ENCODE data around the gene SLC2A13. TPM values are rescaled to one million over a fixed set of nuclear protein-coding genes. Genes with fewer than 3 reads are reported as not detected.

The SLC2A13 gene
- total and polyA plus RNA-seq, 2 experiments from 2014 or later, result 10.4 to 13.8 TPM

DNA sequence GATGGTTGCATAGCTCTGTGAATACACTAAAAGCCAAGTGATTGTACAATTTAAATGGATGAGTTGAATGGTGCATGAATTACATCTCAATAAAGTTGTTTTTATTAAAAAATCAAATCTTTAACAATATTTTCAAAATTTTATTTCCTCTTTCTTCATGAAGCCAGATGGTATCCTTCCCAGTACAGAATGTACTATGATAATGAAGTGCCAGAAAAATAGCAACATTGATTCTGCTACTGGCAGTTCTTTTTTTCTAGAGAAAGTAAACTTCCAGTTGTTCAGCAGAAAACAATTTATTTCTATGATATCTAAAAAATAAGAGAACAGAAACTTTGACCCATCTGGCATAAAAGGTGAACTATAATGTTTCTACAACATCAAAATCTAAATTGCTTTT lies 61.5 kb downstream of the SLC2A13 start:
- peaks cover 2% of the 10 kb centered on the region for H3K36me3 ChIP-seq
- H3K27me3 ChIP-seq, result no peaks in the 10 kb centered on the region
- H3K27ac ChIP-seq, result no peak overlapping the region
- no peak for DNase-seq (ENCODE audit: low read depth in 1 of 2, low spot score in 1 of 2)
- no peaks in the 10 kb centered on the region for H3K9me3 ChIP-seq (ENCODE audit: low read depth)
- H3K4me1 ChIP-seq (ENCODE audit: low read depth), result no peaks in the 10 kb centered on the region
- H3K4me3 ChIP-seq, result no peak overlapping the region
- TF ChIP-seq, protein P1, sequence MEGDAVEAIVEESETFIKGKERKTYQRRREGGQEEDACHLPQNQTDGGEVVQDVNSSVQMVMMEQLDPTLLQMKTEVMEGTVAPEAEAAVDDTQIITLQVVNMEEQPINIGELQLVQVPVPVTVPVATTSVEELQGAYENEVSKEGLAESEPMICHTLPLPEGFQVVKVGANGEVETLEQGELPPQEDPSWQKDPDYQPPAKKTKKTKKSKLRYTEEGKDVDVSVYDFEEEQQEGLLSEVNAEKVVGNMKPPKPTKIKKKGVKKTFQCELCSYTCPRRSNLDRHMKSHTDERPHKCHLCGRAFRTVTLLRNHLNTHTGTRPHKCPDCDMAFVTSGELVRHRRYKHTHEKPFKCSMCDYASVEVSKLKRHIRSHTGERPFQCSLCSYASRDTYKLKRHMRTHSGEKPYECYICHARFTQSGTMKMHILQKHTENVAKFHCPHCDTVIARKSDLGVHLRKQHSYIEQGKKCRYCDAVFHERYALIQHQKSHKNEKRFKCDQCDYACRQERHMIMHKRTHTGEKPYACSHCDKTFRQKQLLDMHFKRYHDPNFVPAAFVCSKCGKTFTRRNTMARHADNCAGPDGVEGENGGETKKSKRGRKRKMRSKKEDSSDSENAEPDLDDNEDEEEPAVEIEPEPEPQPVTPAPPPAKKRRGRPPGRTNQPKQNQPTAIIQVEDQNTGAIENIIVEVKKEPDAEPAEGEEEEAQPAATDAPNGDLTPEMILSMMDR (IDR thresholded peaks at IDR 0.05; ENCODE audit: low read depth, low read length), result no peak

DNA sequence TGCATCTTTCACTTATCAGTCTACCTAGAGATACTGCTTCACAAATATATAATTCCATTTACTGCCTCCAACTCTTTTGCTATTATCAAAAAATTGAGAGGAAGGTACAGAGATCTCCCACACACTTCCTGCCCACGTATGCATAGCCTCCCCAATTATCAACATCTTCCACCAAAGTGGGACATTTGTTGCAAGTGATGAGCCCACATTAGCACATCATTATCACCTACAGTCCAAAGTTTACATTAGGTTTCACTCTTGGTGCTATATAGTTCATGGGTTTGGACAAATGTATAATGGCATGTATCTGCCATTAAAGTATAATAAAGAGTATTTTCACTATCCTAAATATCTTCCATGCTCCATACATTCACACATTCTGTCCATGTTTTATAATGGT lies 66.3 kb downstream of the SLC2A13 start:
- DNase-seq (ENCODE audit: low read depth in 1 of 2, low spot score in 1 of 2), result no peak
- H3K4me3 ChIP-seq, result no peak overlapping the region
- no peaks in the 10 kb centered on the region for H3K9me3 ChIP-seq (ENCODE audit: low read depth)
- H3K27ac ChIP-seq, result no peak overlapping the region
- no peaks in the 10 kb centered on the region for H3K27me3 ChIP-seq
- TF ChIP-seq, protein P1 (IDR thresholded peaks at IDR 0.05; ENCODE audit: low read depth, low read length), result no peak
- no peaks in the 10 kb centered on the region for H3K36me3 ChIP-seq
- no peaks in the 10 kb centered on the region for H3K4me1 ChIP-seq (ENCODE audit: low read depth)

DNA sequence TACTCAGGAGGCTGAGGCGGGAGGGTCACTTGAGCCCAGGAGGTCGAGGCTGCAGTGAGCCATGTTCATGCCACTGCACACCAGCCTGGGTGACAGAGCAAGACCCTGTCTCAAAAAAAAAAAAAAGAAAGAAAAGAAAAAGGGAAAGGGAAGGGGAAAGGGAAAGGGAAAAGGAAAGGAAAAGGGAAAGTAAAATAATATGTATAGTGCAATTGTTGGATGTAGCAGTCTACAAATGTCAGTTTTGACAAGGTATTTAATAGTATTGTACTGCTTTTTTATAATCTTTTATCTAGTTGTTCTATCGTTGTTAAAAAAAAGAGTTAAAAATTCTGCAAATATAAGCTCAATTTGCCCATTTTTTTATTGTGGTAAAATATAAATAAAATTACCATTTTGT lies 67.3 kb downstream of the SLC2A13 start:
- Histone ChIP-seq H3K4me3 (no peak overlapping the region), H3K9me3 (ENCODE audit: low read depth) (no peaks in the 10 kb centered on the region)

DNA sequence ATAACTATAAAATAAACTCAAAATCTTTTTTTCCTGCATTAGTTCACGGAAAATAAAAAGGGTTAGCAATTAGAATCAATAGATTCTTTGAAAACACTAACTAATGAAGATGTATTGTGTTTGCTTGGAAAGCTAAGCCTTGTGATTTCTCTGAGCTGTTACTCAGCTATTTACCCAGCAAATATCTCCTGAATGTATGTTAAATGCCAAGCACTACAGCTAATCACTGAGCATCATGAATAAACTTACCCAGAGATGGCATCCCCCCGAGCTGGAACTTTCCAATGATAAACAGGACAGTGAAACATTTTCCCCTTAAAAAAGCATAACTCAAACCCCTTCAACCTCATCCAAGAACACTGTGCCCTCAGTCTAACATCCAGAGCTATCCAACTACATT lies 71.2 kb downstream of the SLC2A13 start:
- Histone ChIP-seq H3K27ac (no peak overlapping the region), H3K27me3 (no peaks in the 10 kb centered on the region), H3K4me1 (ENCODE audit: low read depth) (peaks cover 10% of the 10 kb centered on the region), H3K36me3 (no peaks in the 10 kb centered on the region), H3K4me3 (no peak overlapping the region), H3K9me3 (ENCODE audit: low read depth) (no peaks in the 10 kb centered on the region)
- TF ChIP-seq, protein P1 (IDR thresholded peaks at IDR 0.05; ENCODE audit: low read depth, low read length), result no peak
- DNase-seq (ENCODE audit: low read depth in 1 of 2, low spot score in 1 of 2), result no peak

More for the DNA sequence above, 67.3 kb downstream of the SLC2A13 start:
- TF ChIP-seq, protein P1 (IDR thresholded peaks at IDR 0.05; ENCODE audit: low read depth, low read length), result no peak
- Histone ChIP-seq H3K27ac (no peak overlapping the region), H3K36me3 (no peaks in the 10 kb centered on the region), H3K4me1 (ENCODE audit: low read depth) (no peaks in the 10 kb centered on the region), H3K27me3 (no peaks in the 10 kb centered on the region)
- DNase-seq (ENCODE audit: low read depth in 1 of 2, low spot score in 1 of 2), result no peak

DNA sequence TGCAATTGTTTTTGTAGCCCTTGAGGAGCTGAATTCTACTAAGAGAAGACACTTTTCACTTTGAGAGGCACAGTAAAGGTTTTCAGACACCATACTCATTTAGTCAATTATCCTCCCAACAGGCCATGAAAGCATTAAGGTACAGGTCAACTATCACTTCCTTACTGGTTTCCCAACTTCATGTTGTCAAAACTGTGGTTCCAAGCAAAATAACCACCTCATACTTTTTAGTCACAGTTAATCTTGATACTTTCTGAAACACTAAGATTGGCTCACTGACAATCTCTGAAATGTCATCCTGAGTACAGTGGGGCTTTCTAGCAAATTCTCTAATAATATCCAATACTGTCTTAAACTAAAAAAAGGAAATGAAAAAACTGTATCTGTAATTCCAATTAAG lies 71.7 kb downstream of the SLC2A13 start:
- Histone ChIP-seq H3K4me3 (no peak overlapping the region), H3K4me1 (ENCODE audit: low read depth) (peaks cover 10% of the 10 kb centered on the region), H3K27ac (no peak overlapping the region), H3K27me3 (no peaks in the 10 kb centered on the region), H3K36me3 (no peaks in the 10 kb centered on the region), H3K9me3 (ENCODE audit: low read depth) (no peaks in the 10 kb centered on the region)
- TF ChIP-seq, protein P1 (IDR thresholded peaks at IDR 0.05; ENCODE audit: low read depth, low read length), result no peak
- DNase-seq (ENCODE audit: low read depth in 1 of 2, low spot score in 1 of 2), result no peak

DNA sequence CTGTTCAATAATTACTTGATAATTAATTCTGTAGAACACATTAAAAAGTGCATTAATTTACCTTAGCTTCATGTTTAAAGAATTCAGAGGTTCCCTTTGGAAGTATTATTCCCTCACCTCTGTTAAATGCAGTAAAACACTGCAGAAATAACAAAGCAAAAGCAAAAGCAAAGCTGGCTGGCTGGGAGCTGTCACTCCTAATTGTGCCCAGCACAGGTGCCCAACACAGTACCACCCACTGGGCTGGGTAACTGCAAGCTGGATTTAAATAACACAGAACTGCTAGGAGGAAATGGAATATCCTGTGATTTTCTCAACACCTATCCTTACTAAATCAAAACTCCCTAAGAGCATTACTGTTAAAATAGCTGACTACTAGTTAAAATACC lies 72.6 kb downstream of the SLC2A13 start:
- DNase-seq (ENCODE audit: low read depth in 1 of 2, low spot score in 1 of 2), result no peak
- H3K27ac ChIP-seq, result no peak overlapping the region
- no peaks in the 10 kb centered on the region for H3K36me3 ChIP-seq
- no peaks in the 10 kb centered on the region for H3K9me3 ChIP-seq (ENCODE audit: low read depth)
- H3K4me3 ChIP-seq, result no peak overlapping the region
- TF ChIP-seq, protein P1 (IDR thresholded peaks at IDR 0.05; ENCODE audit: low read depth, low read length), result no peak
- H3K27me3 ChIP-seq, result no peaks in the 10 kb centered on the region
- peaks cover 10% of the 10 kb centered on the region for H3K4me1 ChIP-seq (ENCODE audit: low read depth)
